K562 (cell line): ENCODE measurements around the gene SVIP.

ENCODE experiments used
- MAFK ChIP-seq: IDR thresholded peaks from 2 replicates; pipeline ENCODE4 v1.6.1; 2011; ENCODE audit warnings: low read length, improper control_type of control experiment
- POLR2A ChIP-seq: fragments of 450-650 bp; conservative IDR thresholded peaks from 2 replicates; pipeline ENCODE4 v1.6.1; 2016
- POLR2AphosphoS5 ChIP-seq: IDR thresholded peaks from 2 replicates; pipeline ENCODE4 v1.6.1; 2011; ENCODE audit warnings: mild to moderate bottlenecking, low read depth, low read length, moderate library complexity; ENCODE audit not compliant: control insufficient read depth, insufficient read depth
- SMARCE1 ChIP-seq: fragments of 450-650 bp; IDR thresholded peaks from 2 replicates; pipeline ENCODE4 v1.7.1; 2016; ENCODE audit warnings: mild to moderate bottlenecking

DNA sequence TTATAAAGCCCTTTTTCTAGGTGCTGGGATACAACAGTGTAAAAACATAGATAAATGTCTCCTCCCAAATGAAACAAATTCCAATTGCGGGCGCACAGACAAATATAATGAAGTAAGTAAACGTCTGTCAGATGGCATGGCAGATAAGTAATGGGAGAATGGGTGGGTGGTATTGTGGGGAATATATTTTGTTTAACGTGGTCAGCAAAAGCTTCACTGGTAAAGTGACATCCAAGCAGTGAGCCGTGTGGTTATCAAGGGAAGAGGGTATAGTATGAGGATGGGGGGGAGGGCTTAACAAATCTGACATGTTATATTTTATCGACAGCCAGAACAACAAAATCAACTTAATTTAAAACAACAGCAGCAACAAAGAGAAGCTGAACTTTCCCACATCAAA, 1.2 kb downstream of the SVIP start:
- TF ChIP-seq MAFK (no peak), SMARCE1 (no peak), POLR2AphosphoS5 (no peak), POLR2A (no peak)
